Measurements from ENCODE around the gene TRAPPC13. TPM values are rescaled to one million over a fixed set of nuclear protein-coding genes. Genes with fewer than 3 reads are reported as not detected.
"Not testable (repeated sequence)": the region's sequence is repeated elsewhere in the genome, so short reads cannot be mapped to it uniquely, and the experiment has no call there.

The TRAPPC13 gene
- total RNA-seq, 2 donors from 2014 or later = 18.1 to 20.6 TPM

- no peak for DNase-seq
- intact Hi-C loops (cut with DNase I) = no loop called here
- no peak for ATAC-seq
Observed at GRCh38 chr5:65668696-65669095, 43.9 kb downstream of the TRAPPC13 start.

DNA sequence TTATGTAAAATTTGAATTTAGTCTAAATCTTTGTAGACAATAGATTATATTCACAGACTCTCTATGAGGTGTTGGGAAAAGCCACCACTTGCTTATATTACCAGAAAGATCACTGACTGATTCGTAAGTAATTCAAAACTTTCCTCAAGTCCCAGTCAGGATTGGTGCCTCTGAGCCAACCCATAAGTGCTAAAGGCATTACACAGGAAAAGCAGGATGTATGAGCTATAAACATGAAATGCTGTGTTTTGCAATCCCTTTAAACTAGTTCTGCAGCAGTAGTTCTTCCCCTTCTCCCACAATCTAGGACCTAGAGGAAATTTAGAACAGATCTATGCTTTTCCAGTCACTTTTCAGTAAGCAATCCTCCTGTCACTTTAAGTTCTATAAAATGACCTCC is 48.0 kb downstream of the TRAPPC13 start:
- intact Hi-C loops (cut with DNase I) = no loop called here
- DNase-seq (no peak), ATAC-seq (no peak)

- intact Hi-C loops (cut with DNase I) = no loop called here
- DNase-seq = no peak
- no peak for ATAC-seq
Observed at GRCh38 chr5:65674749-65675148, 49.9 kb downstream of the TRAPPC13 start.

GRCh38 chr5:65676056-65676455 is 51.2 kb downstream of the TRAPPC13 start:
- ATAC-seq; intact Hi-C loops (cut with DNase I); DNase-seq: not testable (repeated sequence)

GRCh38 chr5:65682148-65682547 is 57.3 kb downstream of the TRAPPC13 start:
- no peak for DNase-seq
- intact Hi-C loops (cut with DNase I) = no loop called here
- ATAC-seq = no peak

DNA sequence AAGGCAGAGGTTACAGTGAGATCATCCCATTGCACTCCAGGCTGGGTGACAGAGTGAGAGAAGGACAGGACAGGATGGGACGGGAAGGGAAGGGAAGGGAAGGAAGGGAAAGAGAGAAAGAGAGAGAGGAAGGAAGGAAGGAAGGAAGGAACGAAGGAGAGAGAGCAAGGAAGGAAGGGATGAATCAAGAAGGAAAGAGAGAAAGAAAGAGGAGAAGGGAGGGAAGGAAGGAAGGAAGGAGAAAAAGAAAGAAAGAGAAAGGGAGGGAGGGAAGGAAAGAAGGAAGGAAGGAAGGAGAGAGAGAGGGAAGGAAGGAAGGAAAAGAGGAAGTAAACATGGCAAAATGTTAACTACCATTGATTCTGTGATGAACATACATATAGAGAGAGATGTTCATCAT is 68.3 kb downstream of the TRAPPC13 start:
- intact Hi-C loops (cut with DNase I) = no loop called here
- no peak for DNase-seq
- ATAC-seq = no peak

DNA sequence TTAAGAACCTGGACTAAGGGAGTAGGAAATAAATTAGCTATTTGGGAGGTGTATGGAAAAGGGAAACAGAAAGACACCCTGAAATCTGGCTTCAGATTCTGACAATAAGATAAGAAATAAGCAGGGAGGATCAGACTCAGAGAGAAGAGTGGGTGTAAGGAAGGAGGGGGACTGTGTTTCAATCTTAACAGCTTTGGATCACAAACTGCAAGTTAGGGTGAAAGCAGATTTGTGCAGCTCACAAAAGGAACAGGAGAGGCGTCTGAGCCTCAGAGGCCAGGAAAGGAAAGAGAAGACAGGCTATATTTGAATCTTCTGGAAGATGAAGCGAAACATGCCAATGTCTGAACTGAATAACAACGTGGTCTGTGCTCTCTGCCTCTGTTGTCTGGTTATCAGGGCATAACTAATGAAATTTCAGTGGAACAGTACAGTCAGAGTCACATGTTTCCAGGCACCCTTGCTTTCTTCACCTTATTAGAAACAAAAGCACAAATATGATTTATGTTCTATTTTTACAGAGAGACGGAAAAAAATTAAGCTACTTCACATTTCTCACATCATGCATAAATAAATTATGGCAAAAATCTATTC is 70.4 kb downstream of the TRAPPC13 start:
- intact Hi-C loops (cut with DNase I) = no loop called here
- no peak for ATAC-seq
- DNase-seq = no peak

GRCh38 chr5:65695896-65696295 is 71.1 kb downstream of the TRAPPC13 start:
- DNase-seq (no peak), ATAC-seq (no peak)
- intact Hi-C loops (cut with DNase I) = no loop called here

GRCh38 chr5:65696892-65697291 is 72.1 kb downstream of the TRAPPC13 start:
- intact Hi-C loops (cut with DNase I) = no loop called here
- ATAC-seq = no peak
- DNase-seq = no peak

DNA sequence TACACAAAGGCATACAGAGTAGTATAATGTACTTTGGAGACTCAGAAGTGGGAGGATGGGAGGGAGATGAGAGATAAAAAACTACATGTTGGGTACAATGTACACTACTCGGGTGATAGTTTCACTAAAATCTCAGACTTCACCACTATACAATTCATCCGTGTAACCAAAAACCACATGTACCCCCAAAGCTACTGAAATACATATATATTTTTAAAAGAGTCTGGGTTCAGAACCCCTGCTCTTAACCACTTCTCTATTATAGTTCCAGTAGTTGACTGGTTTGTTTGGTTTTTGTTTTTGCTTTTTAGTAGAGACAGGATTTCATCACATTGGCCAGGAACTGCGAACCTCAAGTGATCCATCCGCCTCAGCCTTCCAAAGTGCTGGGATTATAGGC is 74.5 kb downstream of the TRAPPC13 start:
- ATAC-seq (no peak), DNase-seq (no peak)
- intact Hi-C loops (cut with DNase I) = no loop called here

DNA sequence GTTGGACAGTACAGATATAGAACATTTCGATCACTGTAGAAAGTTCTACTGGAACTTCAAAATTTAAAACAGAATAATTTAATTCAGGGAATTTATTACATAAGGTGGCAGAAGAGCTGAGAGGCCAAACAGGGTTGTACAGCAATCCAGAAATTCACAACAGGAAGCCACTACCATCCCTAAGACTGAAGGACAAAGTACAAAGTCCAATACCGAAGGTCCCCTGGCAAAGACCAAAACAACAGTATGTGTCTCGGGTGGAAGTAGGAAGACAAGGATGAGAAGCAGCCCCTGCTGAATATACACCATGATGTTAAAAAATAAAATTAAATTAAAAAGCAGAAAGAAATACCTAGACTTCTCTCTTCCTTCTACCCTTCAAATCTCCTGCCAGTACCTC is 77.2 kb downstream of the TRAPPC13 start:
- intact Hi-C loops (cut with DNase I) = no loop called here
- ATAC-seq = no peak

GRCh38 chr5:65704621-65705239 is 79.9 kb downstream of the TRAPPC13 start:
- DNase-seq (no peak), ATAC-seq (no peak)
- intact Hi-C loops (cut with DNase I) = no loop called here

More for the DNA sequence above, 77.2 kb downstream of the TRAPPC13 start:
- no peak for DNase-seq

- ATAC-seq = no peak
- DNase-seq = no peak
- intact Hi-C loops (cut with DNase I) = no loop called here
Observed at GRCh38 chr5:65707663-65708062, 82.8 kb downstream of the TRAPPC13 start.

GRCh38 chr5:65708145-65708544 is 83.3 kb downstream of the TRAPPC13 start:
- DNase-seq (no peak), ATAC-seq (no peak)
- intact Hi-C loops (cut with DNase I) = no loop called here

Other genes starting within 250 kb of the TRAPPC13 start
- 1 to 10 TPM; 1.7 TPM for gene ADAMTS6, start 143.1 kb upstream of the TRAPPC13 start, total RNA-seq
- gene CENPK, start 61.9 kb upstream of the TRAPPC13 start, total RNA-seq = 1 to 10 TPM; 1.2 TPM
- gene PPWD1, start 61.7 kb upstream of the TRAPPC13 start, total RNA-seq = 10 to 100 TPM; 14.6 to 17.6 TPM
- gene TRIM23, start 694 bp upstream of the TRAPPC13 start, total RNA-seq = 10 to 100 TPM; 15.5 to 17.8 TPM
- gene SHLD3, start within 50 bp of the TRAPPC13 start, total RNA-seq = 1 to 10 TPM; 2.2 to 3.1 TPM
- gene SGTB, start 97.1 kb downstream of the TRAPPC13 start, total RNA-seq = 1 to 10 TPM; 7.4 to 8.3 TPM
- 10 to 100 TPM; 13.9 to 14.7 TPM for gene NLN, start 97.2 kb downstream of the TRAPPC13 start, total RNA-seq